Measurements from ENCODE around the gene PROSER3. TPM values are rescaled to one million over a fixed set of nuclear protein-coding genes. Genes with fewer than 3 reads are reported as not detected.

The PROSER3 gene
- total RNA-seq, 1 donor from 2014 or later, result 31.2 TPM

DNA sequence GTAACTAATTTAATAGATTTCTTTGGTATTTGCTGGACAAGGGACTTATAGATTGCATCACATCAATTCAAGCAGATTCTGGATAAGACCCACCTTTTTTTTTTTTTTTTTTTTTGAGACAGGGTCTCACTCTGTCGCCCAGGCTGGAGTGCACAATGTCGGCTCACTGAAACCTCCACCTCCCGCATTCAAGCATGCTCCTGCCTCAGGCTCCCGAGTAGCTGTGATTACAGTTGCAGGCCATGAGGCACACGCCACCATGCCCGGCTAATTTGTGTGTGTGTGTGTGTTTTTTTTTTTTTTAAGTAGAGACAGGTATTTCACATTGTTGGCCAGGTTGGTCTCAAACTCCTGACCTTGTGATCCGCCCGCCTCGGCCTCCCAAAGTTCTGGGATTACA lies 58.9 kb downstream of the PROSER3 start:
- DNase-seq (ENCODE audit: low spot score), result no peak

DNA sequence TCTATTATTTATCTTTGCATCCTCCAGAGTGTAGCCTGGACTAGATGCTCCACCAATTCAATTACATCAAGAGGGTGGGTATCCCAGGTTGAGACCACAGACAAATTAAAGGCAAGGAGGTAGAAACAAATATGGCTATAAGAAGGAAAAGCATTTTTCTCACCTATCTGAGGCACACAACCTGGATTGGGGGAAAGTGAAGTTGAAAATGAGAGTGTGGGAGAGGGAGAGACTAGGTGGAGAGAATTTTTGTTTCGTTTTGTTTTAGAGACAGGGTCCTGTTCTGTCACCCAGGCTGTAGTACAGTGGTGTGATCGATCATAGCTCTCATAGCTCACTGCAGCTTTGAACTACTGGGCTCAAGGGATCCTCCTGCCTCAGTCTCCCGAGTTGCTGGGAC lies 60.5 kb downstream of the PROSER3 start:
- no peak for DNase-seq (ENCODE audit: low spot score)

Other genes with a start within 250 kb of the PROSER3 start
- gene DMKN, start 244.5 kb upstream of the PROSER3 start, total RNA-seq, result 1.8 TPM
- gene SBSN, start 229.9 kb upstream of the PROSER3 start, total RNA-seq, result not detected
- gene GAPDHS, start 224.7 kb upstream of the PROSER3 start, total RNA-seq, result not detected
- gene TMEM147, start 212.6 kb upstream of the PROSER3 start, total RNA-seq, result 87.6 TPM
- not detected for gene ATP4A, start 194.5 kb upstream of the PROSER3 start, total RNA-seq
- not detected for gene PMIS2, start 172.0 kb upstream of the PROSER3 start, total RNA-seq
- gene HAUS5, start 145.4 kb upstream of the PROSER3 start, total RNA-seq, result 10.7 TPM
- gene RBM42, start 129.1 kb upstream of the PROSER3 start, total RNA-seq, result 78.3 TPM
- gene ETV2, start 116.4 kb upstream of the PROSER3 start, total RNA-seq, result 2.5 TPM
- 459 TPM for gene COX6B1, start 109.9 kb upstream of the PROSER3 start, total RNA-seq
- gene UPK1A, start 91.7 kb upstream of the PROSER3 start, total RNA-seq, result 0.89 TPM
- gene ZBTB32, start 53.6 kb upstream of the PROSER3 start, total RNA-seq, result 0.43 TPM
- 45.1 TPM for gene KMT2B, start 40.2 kb upstream of the PROSER3 start, total RNA-seq
- gene IGFLR1, start 15.7 kb upstream of the PROSER3 start, total RNA-seq, result 14.8 TPM
- 23.9 TPM for gene U2AF1L4, start 12.8 kb upstream of the PROSER3 start, total RNA-seq
- 67.9 TPM for gene PSENEN, start 12.5 kb upstream of the PROSER3 start, total RNA-seq
- gene LIN37, start 9.6 kb upstream of the PROSER3 start, total RNA-seq, result 10.1 TPM
- 654 TPM for gene HSPB6, start 1.1 kb upstream of the PROSER3 start, total RNA-seq
- gene ARHGAP33, start 17.4 kb downstream of the PROSER3 start, total RNA-seq, result 20.1 TPM
- gene PRODH2, start 54.7 kb downstream of the PROSER3 start, total RNA-seq, result 0.46 TPM
- 0.06 TPM for gene NPHS1, start 94.3 kb downstream of the PROSER3 start, total RNA-seq
- 0.12 TPM for gene KIRREL2, start 98.7 kb downstream of the PROSER3 start, total RNA-seq
- 85.6 TPM for gene APLP1, start 110.4 kb downstream of the PROSER3 start, total RNA-seq
- gene NFKBID, start 142.4 kb downstream of the PROSER3 start, total RNA-seq, result 34.5 TPM
- 14.4 TPM for gene HCST, start 144.4 kb downstream of the PROSER3 start, total RNA-seq
- gene TYROBP, start 150.1 kb downstream of the PROSER3 start, total RNA-seq, result 94.6 TPM
- gene LRFN3, start 178.2 kb downstream of the PROSER3 start, total RNA-seq, result 23.7 TPM
- 20.0 TPM for gene SDHAF1, start 237.0 kb downstream of the PROSER3 start, total RNA-seq

Data from mucosa of gallbladder (tissue), 1 donor.